Measurements from ENCODE around the gene BABAM1. TPM values are rescaled to one million over a fixed set of nuclear protein-coding genes. Genes with fewer than 3 reads are reported as not detected.

BABAM1 gene
- total and polyA plus RNA-seq, 9 of the 15 experiments (the other 6 are each of a cell fraction or from before 2014, with no cell fraction given) = 14.7 to 160 (median 113) TPM

GRCh38 chr19:17302391-17303166 is 35.3 kb downstream of the BABAM1 start:
- Histone ChIP-seq H3K79me2 (ENCODE audit: control insufficient read depth, insufficient read depth, low read length) (peaks cover 25% of the 10 kb centered on the region), H3K27ac (ENCODE audit: extremely low read depth, low read depth, low read length) (peak overlapping the region; percentile 77), H3K4me3 (peak overlapping the region; percentile 59), H4K20me1 (replicated peaks; ENCODE audit: control insufficient read depth, insufficient read depth, low read length) (no peaks in the 10 kb centered on the region), H3K9me1 (ENCODE audit: control insufficient read depth, insufficient read depth, low read length) (no peaks in the 10 kb centered on the region), H3K36me3 (ENCODE audit: control insufficient read depth, insufficient read depth, low read length) (peaks cover 21% of the 10 kb centered on the region), H3K4me1 (replicated peaks in 1 of 2; ENCODE audit: control insufficient read depth in 2 of 2, insufficient read depth in 2 of 2, low read length in 2 of 2) (peaks cover 19 to 52% of the 10 kb centered on the region in 2 experiments; a peak in 4 of 5 replicates), H2AFZ (ENCODE audit: low read depth, low read length) (peak overlapping the region; percentile 72), H3K27me3 (ENCODE audit: control insufficient read depth in 2 of 2, insufficient read depth in 2 of 2, low read length in 2 of 2) (no peaks in the 10 kb centered on the region), H3K9ac (ENCODE audit: insufficient read depth in 1 of 2, low read depth in 2 of 2, low read length in 2 of 2) (peak overlapping the region; percentile 60 to 93; a peak in 3 of 4 replicates), H3K9me3 (replicated peaks; ENCODE audit: control insufficient read depth, insufficient read depth, low read depth, low read length) (peaks cover 3% of the 10 kb centered on the region), H3K4me2 (ENCODE audit: insufficient read depth, low read length) (peak overlapping the region; percentile 73)
- TF ChIP-seq PRDM10 (IDR thresholded peaks at IDR 0.05; ENCODE audit: partially characterized antibody) = peak; percentile 78
- peak; percentile 84 for TF ChIP-seq RFX1 (IDR thresholded peaks at IDR 0.05)
- TF ChIP-seq ZNF740 (CRISPR knock-in tag; IDR thresholded peaks at IDR 0.05) = peak; percentile 85
- no peak for TF ChIP-seq ZNF740 (tag; IDR thresholded peaks at IDR 0.05)
- 0 out of 2 replicates have a peak, but pooled peaks have one; percentile 15 for TF ChIP-seq KAT7 (CRISPR knock-in tag; IDR thresholded peaks at IDR 0.05; ENCODE audit: borderline replicate concordance)
- TF ChIP-seq POLR2B (IDR thresholded peaks at IDR 0.05; ENCODE audit: low read depth, partially characterized antibody) = no peak
- in situ Hi-C loops (cut with MboI) (no loop called here), intact Hi-C loops (cut with micrococcal nuclease) (no loop called here)
- BruUV-seq (replicated peaks) = no TSS peak
- no peak for FAIRE-seq
- peak in 1 of 4 experiments; percentile 16 for DNase-seq (ENCODE audit: extremely low read depth in 1 of 4, low spot score in 3 of 4)
- ChIA-PET POLR2A (interaction anchor here (0.5 to 1.6 kb wide), 5 partner anchors 8 to 580 kb away, joined by 3 to 5 read pairs (median 4); partner anchors contain the start of gene BABAM1), CTCF (ENCODE audit: low intra/inter-chr PET ratio) (interaction anchor here (0.6 to 1.1 kb wide), 2 partner anchors 10 to 156 kb away, joined by 6 read pairs; no protein-coding TSS in a partner anchor)
- ATAC-seq = no peak
- 22% methylated on average over 14 of the region's 29 CpGs for WGBS (ENCODE audit: insufficient coverage, low coverage, missing lambda C conversion rate)

Measured in K562 (cell line).